Upper lobe of left lung (tissue), 6 donors: ENCODE measurements around the gene PCSK6. TPM values are rescaled to one million over a fixed set of nuclear protein-coding genes. Genes with fewer than 3 reads are reported as not detected.

Experiments
- ATAC-seq, 2 donors: fragments of 200-7000 bp; cut with Tn5 transposase; one replicate each; pipeline ENCODE4 v1.9.1; 2022; ENCODE audit warnings: mild to moderate bottlenecking in 2 of 2, moderate library complexity in 2 of 2; ENCODE audit not compliant: low FRiP score in 2 of 2
- DNase-seq, 2 donors: peaks; one replicate each; pipeline ENCODE4 v3.0.0-alpha.2; 2019 to 2020
- H3K27ac ChIP-seq, 4 donors: fragments of 200-600 bp; sonication (generic); one replicate each; pipeline ENCODE4 v1.5.1; 2016 to 2019
- H3K27me3 ChIP-seq, 4 donors: fragments of 200-600 bp; sonication (generic); one replicate each; pipeline ENCODE4 v1.5.1; 2017 to 2019
- H3K36me3 ChIP-seq, 4 donors: fragments of 200-600 bp; sonication (generic); one replicate each; pipeline ENCODE4 v1.5.1; 2016 to 2019
- H3K4me1 ChIP-seq, 4 donors: fragments of 200-600 bp; sonication (generic); one replicate each; pipeline ENCODE4 v1.5.1; 2018 to 2019
- H3K4me3 ChIP-seq, 4 donors: fragments of 200-600 bp; sonication (generic); one replicate each; pipeline ENCODE4 v1.5.1; 2017 to 2019; ENCODE audit warnings: mild to moderate bottlenecking in 2 of 4, moderate library complexity in 1 of 4
- H3K9me3 ChIP-seq, 4 donors: fragments of 200-600 bp; sonication (generic); one replicate each; pipeline ENCODE4 v1.5.1; 2018 to 2019
- EP300 ChIP-seq, 4 donors: sonication (generic); formaldehyde crosslinking; IDR thresholded peaks; one replicate each; pipeline ENCODE4 v1.5.1; 2017; ENCODE audit warnings: antibody characterized with exemption in 4 of 4, control low read depth in 2 of 4
- POLR2A ChIP-seq, 4 donors: fragments of 450-650 bp; IDR thresholded peaks; one replicate each; pipeline ENCODE4 v1.5.1; 2016 to 2017; ENCODE audit warnings: antibody characterized with exemption in 4 of 4, mild to moderate bottlenecking in 2 of 4
- POLR2AphosphoS5 ChIP-seq, 2 donors: sonication (generic); formaldehyde crosslinking; IDR thresholded peaks; one replicate each; pipeline ENCODE4 v1.5.1; 2017; ENCODE audit warnings: antibody characterized with exemption in 2 of 2
- WGBS, 2 donors: methylation state at CpG; one replicate each; pipeline ENCODE4 v1.1.5; 2017 to 2018; 5-methylcytosine and 5-hydroxymethylcytosine counted together
- total RNA-seq, 6 donors: library from RNA; depleted of rRNA in 4 of 6; stranded (reverse); fragments of >200 nt in 4 of 6; gene quantifications; one replicate each; pipeline versions ENCODE4 v1.1.0 to v1.2.1, GENCODE V29; 2016 to 2021
- TF ChIP-seq, protein P1 (sequence below), 6 experiments: fragments of 450-650 bp in 4 of 6; fragments of 200-600 bp in 2 of 6; sonication (generic) in 2 of 6; IDR thresholded peaks; one replicate each; pipeline ENCODE4 v1.5.1; 2016 to 2019; ENCODE audit warnings: antibody characterized with exemption in 6 of 6
- donor health status: DM: no; HTN: no; CAD: no; lungs with moderate emphysema.
- donor health status: DM: no; HTN: yes; CAD: no; lungs with severe emphysema.

PCSK6 gene
- total RNA-seq, 6 donors from 2014 or later: 3.1 to 24.4 (median 5.5) TPM

DNA sequence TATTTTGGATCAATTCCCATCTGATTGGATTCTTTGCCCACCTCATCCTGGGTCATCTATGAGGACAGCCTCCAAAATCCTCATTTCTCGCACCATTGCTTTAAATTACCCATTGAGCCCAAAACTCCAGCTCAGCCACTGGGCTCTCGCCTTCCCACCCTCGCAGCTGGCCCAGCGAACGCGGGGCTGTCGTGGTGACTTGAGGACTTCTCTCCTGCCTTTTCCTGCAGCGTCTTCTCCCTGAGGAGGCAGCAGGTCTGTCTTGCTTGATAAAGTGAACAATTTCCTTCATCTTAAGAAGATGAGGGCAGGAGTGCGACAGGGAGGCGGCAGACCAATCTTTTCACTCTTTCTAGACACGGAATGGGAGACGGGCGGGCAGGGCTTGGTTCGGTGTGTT lies 161.5 kb downstream of the PCSK6 start:
- Histone ChIP-seq H3K27me3 (no peaks in the 10 kb centered on the region), H3K27ac (no peak overlapping the region), H3K4me1 (no peaks in the 10 kb centered on the region), H3K9me3 (no peaks in the 10 kb centered on the region), H3K4me3 (no peak overlapping the region), H3K36me3 (no peaks in the 10 kb centered on the region)
- no peak for DNase-seq
- TF ChIP-seq, protein P1, sequence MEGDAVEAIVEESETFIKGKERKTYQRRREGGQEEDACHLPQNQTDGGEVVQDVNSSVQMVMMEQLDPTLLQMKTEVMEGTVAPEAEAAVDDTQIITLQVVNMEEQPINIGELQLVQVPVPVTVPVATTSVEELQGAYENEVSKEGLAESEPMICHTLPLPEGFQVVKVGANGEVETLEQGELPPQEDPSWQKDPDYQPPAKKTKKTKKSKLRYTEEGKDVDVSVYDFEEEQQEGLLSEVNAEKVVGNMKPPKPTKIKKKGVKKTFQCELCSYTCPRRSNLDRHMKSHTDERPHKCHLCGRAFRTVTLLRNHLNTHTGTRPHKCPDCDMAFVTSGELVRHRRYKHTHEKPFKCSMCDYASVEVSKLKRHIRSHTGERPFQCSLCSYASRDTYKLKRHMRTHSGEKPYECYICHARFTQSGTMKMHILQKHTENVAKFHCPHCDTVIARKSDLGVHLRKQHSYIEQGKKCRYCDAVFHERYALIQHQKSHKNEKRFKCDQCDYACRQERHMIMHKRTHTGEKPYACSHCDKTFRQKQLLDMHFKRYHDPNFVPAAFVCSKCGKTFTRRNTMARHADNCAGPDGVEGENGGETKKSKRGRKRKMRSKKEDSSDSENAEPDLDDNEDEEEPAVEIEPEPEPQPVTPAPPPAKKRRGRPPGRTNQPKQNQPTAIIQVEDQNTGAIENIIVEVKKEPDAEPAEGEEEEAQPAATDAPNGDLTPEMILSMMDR (IDR thresholded peaks at IDR 0.05): no peak
- TF ChIP-seq POLR2AphosphoS5 (IDR thresholded peaks at IDR 0.05) (no peak), POLR2A (IDR thresholded peaks at IDR 0.05) (no peak), EP300 (IDR thresholded peaks at IDR 0.05) (no peak)
- WGBS, 2 donors: 78 to 87% methylated on average over 14 of the region's 14 CpGs
- ATAC-seq: no peak

DNA sequence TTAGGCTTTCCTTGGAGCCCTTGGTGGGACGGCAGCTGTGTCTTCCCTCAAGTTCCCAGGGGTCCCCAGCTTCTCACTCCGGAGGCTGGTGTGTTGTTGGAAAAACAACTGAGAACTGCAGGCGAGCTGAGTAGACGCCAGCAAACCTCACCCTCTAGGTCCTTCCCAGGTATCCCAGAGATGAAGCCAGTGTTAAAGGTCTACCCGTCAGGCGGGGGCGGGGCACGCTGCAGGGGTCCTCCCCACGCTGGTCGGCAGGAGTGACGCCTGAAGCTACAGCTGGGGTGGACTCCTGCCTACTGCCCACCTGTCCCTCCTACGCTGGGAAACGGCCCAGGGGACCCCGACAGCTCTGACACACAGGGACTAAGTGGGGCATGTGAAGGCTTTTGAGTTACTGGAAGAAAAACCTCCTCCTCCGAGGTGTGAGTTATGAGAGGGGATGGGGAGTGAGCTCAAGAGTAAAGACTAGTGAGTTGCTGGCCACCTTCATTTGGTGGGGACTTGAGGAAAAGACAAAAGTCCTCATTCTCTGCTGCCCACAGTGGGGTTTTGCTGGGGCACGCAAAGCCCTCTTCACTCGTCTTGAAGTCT lies 162.3 kb downstream of the PCSK6 start:
- no peaks in the 10 kb centered on the region for H3K9me3 ChIP-seq
- H3K4me1 ChIP-seq: no peaks in the 10 kb centered on the region
- no peak overlapping the region for H3K27ac ChIP-seq
- TF ChIP-seq EP300 (IDR thresholded peaks at IDR 0.05) (no peak), POLR2A (IDR thresholded peaks at IDR 0.05) (no peak), POLR2AphosphoS5 (IDR thresholded peaks at IDR 0.05) (no peak)
- TF ChIP-seq, protein P1 (IDR thresholded peaks at IDR 0.05): no peak
- no peak for ATAC-seq
- H3K4me3 ChIP-seq: no peak overlapping the region
- DNase-seq: peak in 1 of 2 donors; percentile 71
- H3K36me3 ChIP-seq: no peaks in the 10 kb centered on the region
- WGBS, 2 donors: 79% methylated on average over 7 to 17 of the region's 17 CpGs
- no peaks in the 10 kb centered on the region for H3K27me3 ChIP-seq

DNA sequence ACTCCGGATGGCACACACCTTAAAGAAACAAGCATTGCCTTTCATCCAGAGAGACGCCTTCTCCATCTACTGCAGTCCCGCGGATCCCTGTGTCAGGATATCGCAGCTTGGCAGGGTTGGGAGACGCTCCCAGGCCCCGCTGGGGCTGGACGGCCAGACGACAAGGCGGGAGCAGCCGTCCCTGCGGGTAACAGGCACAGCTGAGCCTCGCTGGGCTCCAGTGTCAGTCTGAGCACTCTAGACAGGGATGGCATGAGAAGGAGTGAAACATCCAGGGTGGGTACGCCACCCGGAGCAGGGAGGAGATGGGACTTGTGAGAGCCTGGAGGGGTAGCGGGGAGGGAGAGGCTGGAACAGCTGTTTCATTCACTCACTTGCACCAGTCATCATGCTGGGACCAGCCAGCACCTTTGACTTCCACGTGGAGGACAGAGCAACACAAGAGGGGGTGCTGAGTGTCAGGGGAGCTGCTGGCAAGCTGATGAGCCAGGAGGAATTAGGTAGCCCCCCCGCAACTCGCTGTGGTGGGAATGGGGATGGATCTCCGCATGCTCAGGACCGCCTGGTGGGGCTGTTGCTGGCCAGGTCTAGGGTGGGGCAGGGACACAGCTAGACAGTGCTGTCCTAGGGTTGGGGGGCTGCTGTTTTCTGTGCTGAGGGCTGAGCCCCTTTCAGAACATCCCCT lies 162.9 kb downstream of the PCSK6 start:
- no peaks in the 10 kb centered on the region for H3K27me3 ChIP-seq
- DNase-seq: no peak
- TF ChIP-seq POLR2A (IDR thresholded peaks at IDR 0.05): no peak
- no peak for TF ChIP-seq POLR2AphosphoS5 (IDR thresholded peaks at IDR 0.05)
- TF ChIP-seq, protein P1 (IDR thresholded peaks at IDR 0.05): no peak
- TF ChIP-seq EP300 (IDR thresholded peaks at IDR 0.05): no peak
- H3K4me1 ChIP-seq: no peaks in the 10 kb centered on the region
- peak in 1 of 2 donors; percentile 13 for ATAC-seq
- H3K4me3 ChIP-seq: no peak overlapping the region
- no peaks in the 10 kb centered on the region for H3K36me3 ChIP-seq
- no peaks in the 10 kb centered on the region for H3K9me3 ChIP-seq
- no peak overlapping the region for H3K27ac ChIP-seq
- WGBS, 2 donors: 81 to 91% methylated on average over 19 to 21 of the region's 21 CpGs

DNA sequence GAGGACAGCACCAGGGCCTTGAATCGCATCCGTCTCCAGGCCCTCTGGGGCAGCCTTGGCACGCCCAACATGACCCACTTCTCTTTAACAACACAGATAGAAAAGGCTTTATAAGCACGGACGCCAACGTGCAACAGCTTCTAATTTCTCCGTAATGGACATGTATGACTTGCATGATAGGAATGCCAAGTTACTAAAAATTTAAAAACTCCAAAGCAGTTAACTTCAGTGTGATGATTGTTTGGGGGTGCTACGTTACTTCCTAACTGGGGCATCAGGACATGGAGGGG lies 163.5 kb downstream of the PCSK6 start:
- Histone ChIP-seq H3K9me3 (no peaks in the 10 kb centered on the region), H3K4me3 (no peak overlapping the region), H3K36me3 (no peaks in the 10 kb centered on the region), H3K27ac (no peak overlapping the region), H3K27me3 (no peaks in the 10 kb centered on the region), H3K4me1 (peaks cover 0 to 2% (median 0%) of the 10 kb centered on the region in 4 donors)
- no peak for TF ChIP-seq POLR2A (IDR thresholded peaks at IDR 0.05)
- TF ChIP-seq EP300 (IDR thresholded peaks at IDR 0.05): no peak
- TF ChIP-seq POLR2AphosphoS5 (IDR thresholded peaks at IDR 0.05): no peak
- TF ChIP-seq, protein P1 (IDR thresholded peaks at IDR 0.05): no peak
- 93 to 95% methylated on average over 8 of the region's 8 CpGs for WGBS, 2 donors
- ATAC-seq (no peak), DNase-seq (no peak)
